ENCODE results near the gene TERT. TPM values are rescaled to one million over a fixed set of nuclear protein-coding genes. Genes with fewer than 3 reads are reported as not detected.

The TERT gene
- total RNA-seq, 1 experiment from 2014 or later: 6.1 TPM

GRCh38 chr5:1240496-1241260, 54.2 kb downstream of the TERT start:
- no TSS peak for BruUV-seq (replicated peaks)
- Mint-ChIP-seq H3K4me3 (ENCODE audit: unreplicated experiment) (no peak overlapping the region), H3K4me1 (ENCODE audit: low read depth, unreplicated experiment) (peaks cover 5% of the 10 kb centered on the region), H3K36me3 (ENCODE audit: insufficient read depth, unreplicated experiment) (peaks cover 5% of the 10 kb centered on the region), H3K27ac (ENCODE audit: unreplicated experiment) (no peak overlapping the region), H3K27me3 (ENCODE audit: insufficient read depth, unreplicated experiment) (peaks cover 5% of the 10 kb centered on the region), H3K9me3 (ENCODE audit: unreplicated experiment) (peaks cover 8% of the 10 kb centered on the region)
- CTCF ChIA-PET: no interaction called here
- no peak for TF ChIP-seq CTCF (IDR thresholded peaks at IDR 0.05; ENCODE audit: insufficient read depth in 1 of 2, low read depth in 1 of 2, low read length in 1 of 2, severe bottlenecking in 1 of 2, unreplicated experiment in 1 of 2)
- Histone ChIP-seq H3K36me3 (ENCODE audit: control insufficient read depth, insufficient read depth, low read length) (no peaks in the 10 kb centered on the region), H3K4me3 (ENCODE audit: low read depth, low read length) (no peak overlapping the region), H3K4me1 (no peaks in the 10 kb centered on the region), H3K27me3 (replicated peaks; ENCODE audit: control insufficient read depth, insufficient read depth, low read length) (no peaks in the 10 kb centered on the region), H3K9me3 (0 out of 2 replicates have a peak, but pooled peaks cover 9% of the 10 kb centered on the region)
- POLR2A ChIA-PET: no interaction called here
- intact Hi-C loops (cut with micrococcal nuclease; ENCODE audit: unreplicated experiment): no loop called here
- no peak for DNase-seq

- Histone ChIP-seq H3K36me3 (ENCODE audit: control insufficient read depth, insufficient read depth, low read length) (no peaks in the 10 kb centered on the region), H3K27me3 (replicated peaks; ENCODE audit: control insufficient read depth, insufficient read depth, low read length) (no peaks in the 10 kb centered on the region), H3K4me3 (ENCODE audit: low read depth, low read length) (no peak overlapping the region), H3K9me3 (0 out of 2 replicates have a peak, but pooled peaks cover 11% of the 10 kb centered on the region), H3K4me1 (no peaks in the 10 kb centered on the region)
- peaks cover 5% of the 10 kb centered on the region for H3K36me3 Mint-ChIP-seq (ENCODE audit: insufficient read depth, unreplicated experiment)
- no peak overlapping the region for H3K4me3 Mint-ChIP-seq (ENCODE audit: unreplicated experiment)
- peaks cover 5% of the 10 kb centered on the region for H3K27me3 Mint-ChIP-seq (ENCODE audit: insufficient read depth, unreplicated experiment)
- peaks cover 5% of the 10 kb centered on the region for H3K4me1 Mint-ChIP-seq (ENCODE audit: low read depth, unreplicated experiment)
- ChIA-PET CTCF (interaction anchor here (1.3 kb wide), 1 partner anchor 31 kb away, joined by 7 read pairs; no protein-coding TSS in a partner anchor), POLR2A (no interaction called here)
- DNase-seq: peak in 1 of 2 experiments; percentile 69
- intact Hi-C loops (cut with micrococcal nuclease; ENCODE audit: unreplicated experiment): no loop called here
- BruUV-seq (replicated peaks): no TSS peak
- TF ChIP-seq CTCF (IDR thresholded peaks at IDR 0.05; ENCODE audit: insufficient read depth in 1 of 2, low read depth in 1 of 2, low read length in 1 of 2, severe bottlenecking in 1 of 2, unreplicated experiment in 1 of 2): no peak
- peaks cover 10% of the 10 kb centered on the region for H3K9me3 Mint-ChIP-seq (ENCODE audit: unreplicated experiment)
- no peak overlapping the region for H3K27ac Mint-ChIP-seq (ENCODE audit: unreplicated experiment)
These were observed 55.2 kb downstream of the TERT start for GRCh38 chr5:1239505-1240251.

- Mint-ChIP-seq H3K4me3 (ENCODE audit: unreplicated experiment) (no peak overlapping the region), H3K27ac (ENCODE audit: unreplicated experiment) (no peak overlapping the region), H3K36me3 (ENCODE audit: insufficient read depth, unreplicated experiment) (peaks cover 5% of the 10 kb centered on the region), H3K9me3 (ENCODE audit: unreplicated experiment) (peaks cover 10% of the 10 kb centered on the region), H3K27me3 (ENCODE audit: insufficient read depth, unreplicated experiment) (peaks cover 4% of the 10 kb centered on the region), H3K4me1 (ENCODE audit: low read depth, unreplicated experiment) (peaks cover 5% of the 10 kb centered on the region)
- TF ChIP-seq CTCF (IDR thresholded peaks at IDR 0.05; ENCODE audit: insufficient read depth in 1 of 2, low read depth in 1 of 2, low read length in 1 of 2, severe bottlenecking in 1 of 2, unreplicated experiment in 1 of 2): no peak
- intact Hi-C loops (cut with micrococcal nuclease; ENCODE audit: unreplicated experiment): no loop called here
- BruUV-seq (replicated peaks): no TSS peak
- H3K36me3 ChIP-seq (ENCODE audit: control insufficient read depth, insufficient read depth, low read length): no peaks in the 10 kb centered on the region
- H3K27me3 ChIP-seq (replicated peaks; ENCODE audit: control insufficient read depth, insufficient read depth, low read length): no peaks in the 10 kb centered on the region
- no peak for DNase-seq
- ChIA-PET POLR2A (no interaction called here), CTCF (interaction anchor here (1.0 to 1.2 kb wide), 3 partner anchors 31 to 68 kb away, joined by 3 to 7 read pairs (median 5); no protein-coding TSS in a partner anchor)
- no peaks in the 10 kb centered on the region for H3K4me1 ChIP-seq
- H3K4me3 ChIP-seq (ENCODE audit: low read depth, low read length): no peak overlapping the region
- H3K9me3 ChIP-seq: 0 out of 2 replicates have a peak, but pooled peaks cover 11% of the 10 kb centered on the region
These were observed 59.0 kb downstream of the TERT start for GRCh38 chr5:1235838-1236237.

All from Caco-2 (cell line).